ENCODE data around the gene PCSK4. TPM values are rescaled to one million over a fixed set of nuclear protein-coding genes. Genes with fewer than 3 reads are reported as not detected.
A peak's percentile ranks its signal among the peaks of the same experiment; 100 is the strongest.

The PCSK4 gene
- total and polyA plus RNA-seq, 9 of the 15 experiments (the other 6 are each of a cell fraction or from before 2014, with no cell fraction given), result 0.01 to 9.1 (median 2.1) TPM; not detected in 1

- TF ChIP-seq ZNF253 (CRISPR knock-in tag; conservative IDR thresholded peaks at IDR 0.05) (no peak), AFF1 (IDR thresholded peaks at IDR 0.05; ENCODE audit: low read depth in 1 of 2, partially characterized antibody in 2 of 2) (no peak), HNRNPLL (IDR thresholded peaks at IDR 0.05; ENCODE audit: low read depth, low read length, poor library complexity, severe bottlenecking) (no peak), CCAR2 (IDR thresholded peaks at IDR 0.05; ENCODE audit: low read depth, low read length) (no peak), PURB (CRISPR knock-in tag; IDR thresholded peaks at IDR 0.05; ENCODE audit: low read depth) (no peak), CTCF (IDR thresholded peaks at IDR 0.05 in 2 of 3, conservative IDR thresholded peaks at IDR 0.05 in 1 of 3; ENCODE audit: insufficient read depth in 2 of 3, low read depth in 1 of 3, low read length in 3 of 3) (peak; percentile 76 to 96 (median 81)), HSF4 (CRISPR knock-in tag; IDR thresholded peaks at IDR 0.05; ENCODE audit: borderline replicate concordance) (no peak), BRD4 (IDR thresholded peaks at IDR 0.05) (no peak), TAF7 (tag; IDR thresholded peaks at IDR 0.05) (peak; percentile 15; the same call in 1 of the 2 replicates), TARDBP (IDR thresholded peaks at IDR 0.05) (peak; percentile 48; the same call in 1 of the 2 replicates), EHMT2 (IDR thresholded peaks at IDR 0.05) (no peak), NCOA4 (IDR thresholded peaks at IDR 0.05; ENCODE audit: partially characterized antibody) (no peak), ZNF586 (CRISPR knock-in tag; conservative IDR thresholded peaks at IDR 0.05) (no peak), BRD9 (IDR thresholded peaks at IDR 0.05; ENCODE audit: low read depth, partially characterized antibody) (peak; percentile 70), SMAD4 (CRISPR knock-in tag; conservative IDR thresholded peaks at IDR 0.05) (no peak; the same call in none of the 2 replicates), TRIM25 (IDR thresholded peaks at IDR 0.05; ENCODE audit: borderline replicate concordance) (no peak), COPS2 (conservative IDR thresholded peaks at IDR 0.05) (no peak), HDAC8 (tag; IDR thresholded peaks at IDR 0.05) (0 out of 2 replicates have a peak, but pooled peaks have one; percentile 69), ZNF311 (CRISPR knock-in tag; IDR thresholded peaks at IDR 0.05) (no peak)
Observed at GRCh38 chr19:1503089-1503924, 13.2 kb upstream of the PCSK4 start (continued).
